Mesenteric fat pad (tissue), 1 donor: Measurements from ENCODE around the gene ZFYVE27. TPM values are rescaled to one million over a fixed set of nuclear protein-coding genes. Genes with fewer than 3 reads are reported as not detected.

ENCODE experiments used
- DNase-seq: peaks from one replicate; pipeline ENCODE4 v3.0.0-alpha.2; 2020; ENCODE audit warnings: low spot score
- total RNA-seq: library from RNA; stranded (reverse); fragmentation: NEBNext Ultra II Directional; extraction: Animal tissue kit (Norgen Biotek cat#: 25700); gene quantifications from one replicate; pipeline ENCODE4 v1.2.1, GENCODE V29; 2021
- donor health status: DM: yes; HTN: yes; CAD: no.

ZFYVE27 gene
- total RNA-seq, 1 donor from 2014 or later: 19.2 TPM

GRCh38 chr10:97766996-97767924 is 30.3 kb downstream of the ZFYVE27 start:
- no peak for DNase-seq

DNA sequence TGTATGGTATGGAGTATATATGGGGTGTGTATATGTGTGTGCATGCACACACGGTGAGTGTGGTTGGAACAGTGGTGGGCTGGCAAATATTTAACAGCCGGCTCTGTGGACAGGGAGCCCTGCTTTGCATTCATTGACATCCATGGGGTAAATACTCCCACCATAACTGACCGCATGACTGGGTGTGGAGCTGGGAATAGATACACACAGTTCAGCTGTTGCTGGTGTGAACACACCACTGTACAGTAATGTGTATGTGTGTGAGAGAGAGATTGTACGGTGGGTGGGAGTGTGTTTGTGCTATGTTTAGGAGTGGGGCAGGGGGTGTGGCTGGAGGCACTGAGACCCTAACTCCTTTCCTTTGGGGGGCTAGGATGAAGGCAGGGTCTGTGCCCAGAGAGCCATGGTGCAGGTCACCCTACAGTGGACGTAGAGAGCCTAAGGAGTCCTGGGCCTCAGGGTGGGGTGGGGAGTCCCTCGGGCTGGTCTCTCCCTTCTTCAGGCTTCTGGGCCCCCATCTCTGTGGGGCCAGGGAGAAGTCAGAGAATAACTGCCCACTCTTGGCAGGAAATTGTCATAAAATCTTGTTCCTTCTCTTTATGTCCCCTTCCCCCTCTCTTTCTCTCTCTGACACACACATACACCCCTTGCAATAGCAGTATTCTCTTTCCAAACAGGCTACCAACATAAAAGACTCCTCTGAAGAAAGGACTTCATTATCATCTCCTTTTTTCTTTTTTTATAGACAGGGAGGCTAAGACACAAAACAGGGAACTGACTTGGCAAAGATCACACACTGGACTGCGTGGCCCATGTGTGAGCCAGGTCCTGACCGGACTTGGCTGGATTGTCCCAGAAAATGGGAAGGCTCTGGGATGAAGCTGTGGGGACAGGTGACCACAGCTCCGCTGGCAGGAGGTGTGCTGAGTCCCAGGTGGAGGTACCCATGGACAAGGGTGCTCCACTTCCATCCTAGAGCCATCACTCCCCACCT is 31.7 kb downstream of the ZFYVE27 start:
- DNase-seq: no peak

DNA sequence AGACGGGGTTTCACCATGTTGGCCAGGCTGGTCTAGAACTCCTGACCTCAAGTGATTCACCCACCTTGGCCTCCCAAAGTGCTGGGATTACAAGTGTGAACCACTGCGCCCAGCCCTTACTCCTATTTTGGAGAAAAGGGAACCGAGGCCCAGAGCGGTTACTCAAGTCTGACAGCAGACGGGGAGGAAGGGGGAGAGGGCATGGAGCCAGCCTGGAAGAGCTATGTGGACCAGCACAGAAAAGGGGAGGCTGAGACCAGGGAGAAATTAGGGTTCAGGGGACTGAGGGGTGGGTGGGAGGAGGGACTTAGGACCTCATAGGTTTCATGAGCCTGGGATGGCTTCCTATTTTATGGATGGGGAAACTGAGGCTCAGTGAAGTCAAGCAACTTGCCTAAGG is 33.3 kb downstream of the ZFYVE27 start:
- DNase-seq: no peak

- DNase-seq: no peak
Observed at GRCh38 chr10:97771055-97771891, 34.3 kb downstream of the ZFYVE27 start.

DNA sequence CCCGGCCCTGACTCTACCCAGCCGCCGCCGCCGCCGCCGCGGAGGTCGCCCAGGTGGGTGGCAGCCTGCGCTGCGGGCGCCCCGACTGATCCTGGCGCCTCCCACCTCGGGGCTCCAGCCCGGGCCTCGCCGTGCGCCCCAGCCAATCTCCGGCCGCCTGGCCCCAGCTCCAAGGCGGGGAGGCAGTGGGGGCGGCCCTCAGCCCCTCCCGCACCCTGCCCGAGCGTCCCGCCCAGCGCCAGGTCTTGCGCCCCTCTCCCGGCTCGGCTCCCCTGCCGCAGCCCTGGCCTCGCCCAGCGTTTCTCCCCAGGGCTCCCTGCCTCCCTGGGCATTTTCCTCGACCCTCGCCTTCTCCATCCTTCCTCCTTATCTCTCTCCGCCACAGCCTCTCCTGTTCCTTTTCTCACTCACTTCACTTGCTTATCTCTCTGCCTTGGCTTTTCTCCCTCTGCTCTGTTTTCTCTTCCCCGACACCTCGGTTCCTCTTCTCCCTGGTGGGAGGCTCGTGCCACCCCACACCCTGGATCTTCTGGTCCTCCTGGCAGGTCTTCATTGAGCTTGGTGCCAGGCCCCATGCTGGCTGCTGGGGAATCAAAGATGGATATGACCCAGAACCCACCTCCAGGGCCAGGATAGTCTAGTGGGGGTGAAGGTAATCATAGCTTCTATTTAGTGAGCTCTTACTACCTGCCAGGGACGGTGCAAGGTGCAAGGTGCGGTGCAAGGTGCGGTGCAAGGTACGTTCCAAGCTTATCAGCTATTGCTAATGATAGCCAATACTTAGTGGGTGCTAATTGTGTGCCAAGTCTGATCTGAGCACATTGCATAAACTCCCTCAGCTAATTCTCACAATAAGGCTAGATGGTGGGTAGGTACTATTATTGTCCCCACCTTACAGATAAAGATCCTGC is 35.2 kb downstream of the ZFYVE27 start, which contains the start of gene SFRP5:
Gene SFRP5 (minus strand): TSS at position 87 of the 911 bp plus-strand sequence. CDS start 166 bp downstream, outside the sequence.
- DNase-seq: no peak

DNA sequence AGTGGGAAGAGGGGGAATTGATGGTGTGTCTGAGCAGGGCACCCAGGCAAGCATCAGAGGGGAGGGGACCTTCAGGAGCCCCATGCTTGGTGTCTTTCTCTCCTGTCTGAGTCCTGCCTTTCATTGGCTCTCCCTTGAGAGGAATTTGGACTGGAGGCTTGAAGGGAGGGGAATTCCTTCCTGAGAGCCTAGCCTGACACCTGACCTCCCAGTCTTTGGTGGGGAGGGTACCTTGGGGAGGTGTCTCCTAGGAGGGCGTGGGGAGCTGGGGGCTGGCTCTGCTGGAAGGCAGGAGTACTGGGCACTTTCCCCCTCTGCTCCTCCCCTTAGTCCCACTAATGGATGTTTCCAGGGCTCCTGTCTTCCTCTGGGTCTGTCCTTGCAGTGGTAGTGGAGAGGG is 36.2 kb downstream of the ZFYVE27 start:
- no peak for DNase-seq

DNA sequence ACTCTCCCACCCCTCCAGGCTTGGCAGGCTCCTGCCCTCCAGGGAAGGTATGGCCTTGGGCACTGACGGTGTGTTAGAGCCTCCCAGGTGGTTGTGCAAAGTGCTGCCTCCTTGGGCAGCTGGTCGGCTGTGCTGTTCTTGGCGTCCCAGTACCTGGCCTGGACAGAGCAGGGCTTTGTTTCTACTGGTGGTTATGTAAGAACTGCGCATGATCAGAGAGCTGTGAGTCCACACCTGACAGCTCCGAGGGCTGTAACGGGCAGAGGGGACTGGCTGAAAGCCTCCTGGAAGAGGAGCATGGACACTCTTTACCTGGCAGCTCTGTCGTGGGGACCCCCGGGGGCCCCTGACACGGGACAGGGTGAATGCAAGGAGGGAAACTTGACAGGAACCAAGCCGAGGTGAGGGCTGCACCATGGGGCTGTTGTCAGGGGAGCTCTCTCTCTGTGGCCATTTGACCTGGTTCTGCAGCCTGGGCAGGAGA is 37.9 kb downstream of the ZFYVE27 start:
- no peak for DNase-seq

- no peak for DNase-seq
Observed at GRCh38 chr10:97777143-97777542, 40.2 kb downstream of the ZFYVE27 start.

- DNase-seq: no peak
Observed at GRCh38 chr10:97778452-97779302, 41.7 kb downstream of the ZFYVE27 start.

GRCh38 chr10:97779492-97779891 is 42.6 kb downstream of the ZFYVE27 start:
- no peak for DNase-seq

GRCh38 chr10:97779975-97780374 is 43.0 kb downstream of the ZFYVE27 start:
- DNase-seq: no peak

DNA sequence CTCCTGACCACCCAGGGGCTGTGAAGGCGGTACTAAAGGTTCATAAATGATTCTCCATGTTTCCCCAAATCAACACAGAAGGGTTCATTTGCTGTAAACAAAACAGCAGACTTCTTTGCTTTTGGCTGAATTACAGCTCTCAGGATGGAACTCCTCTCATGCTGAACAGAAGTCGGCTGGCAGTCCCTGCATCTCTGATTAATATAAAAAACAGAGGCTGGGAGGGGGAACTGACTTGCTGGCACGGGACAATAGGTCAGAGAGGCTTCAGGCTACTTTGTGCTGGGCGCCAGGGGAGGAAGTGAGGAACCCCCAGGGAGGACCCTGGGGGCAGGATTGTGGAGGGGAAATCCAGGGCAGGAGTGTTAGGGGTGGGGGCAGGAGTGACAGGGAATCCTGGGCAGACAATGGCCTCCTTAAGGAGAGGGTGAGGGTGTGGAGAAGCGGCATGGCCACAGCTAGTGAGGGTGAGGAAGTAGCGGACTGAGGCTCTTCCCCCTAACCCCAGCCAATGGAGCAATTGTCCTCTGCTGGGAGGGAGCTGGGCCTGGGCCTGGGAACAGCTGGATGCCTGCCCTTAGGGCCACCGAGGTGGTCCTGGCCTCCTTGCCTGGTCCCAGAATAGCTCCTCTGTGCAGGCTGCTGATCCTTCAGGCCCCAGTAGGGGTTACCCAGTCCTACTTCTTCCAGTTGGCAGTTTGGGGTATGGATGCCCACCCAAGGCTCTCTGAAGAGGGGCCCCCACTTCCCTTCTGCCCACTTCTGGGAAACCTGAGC is 44.1 kb downstream of the ZFYVE27 start:
- no peak for DNase-seq

GRCh38 chr10:97781618-97782331 is 44.8 kb downstream of the ZFYVE27 start:
- DNase-seq: no peak

DNA sequence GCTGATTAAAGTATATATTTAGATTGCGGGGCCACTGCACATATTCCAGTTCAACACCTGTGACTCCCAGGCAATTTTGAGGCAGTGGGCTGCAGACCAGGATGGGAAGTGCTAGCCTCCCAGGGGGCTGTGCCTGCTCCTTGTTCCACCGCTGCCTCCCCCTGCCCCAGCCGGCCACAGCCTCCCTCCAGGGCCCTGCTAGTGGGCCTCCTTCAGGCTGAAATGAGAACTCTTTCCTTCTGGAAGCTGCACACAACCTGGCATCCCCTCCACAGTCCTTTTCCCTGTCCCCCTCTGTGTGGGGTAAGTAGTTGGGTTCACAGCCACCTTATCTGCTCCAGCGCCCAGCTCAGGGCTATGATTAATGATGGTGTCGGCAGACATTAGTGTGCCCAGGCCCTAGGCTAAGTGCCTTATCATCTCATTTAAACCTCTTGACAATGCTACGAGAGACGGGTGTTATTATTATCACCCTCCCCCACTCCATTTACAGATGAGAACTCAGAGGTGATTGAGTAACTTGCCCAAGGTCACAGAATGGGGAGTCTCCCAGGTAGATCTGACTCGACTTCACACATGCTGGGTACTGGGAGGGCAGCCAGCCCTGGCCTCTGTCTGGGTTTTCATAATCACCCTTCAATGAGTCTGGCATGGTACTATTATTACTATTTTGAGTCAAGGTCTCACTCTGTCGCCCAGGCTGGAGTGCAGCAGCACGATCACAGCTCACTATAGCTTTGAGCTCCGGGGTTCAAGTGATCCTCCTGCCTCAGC is 45.7 kb downstream of the ZFYVE27 start:
- DNase-seq: no peak

- no peak for DNase-seq
Observed at GRCh38 chr10:97784200-97784810, 47.4 kb downstream of the ZFYVE27 start.

GRCh38 chr10:97785231-97785630 is 48.3 kb downstream of the ZFYVE27 start:
- no peak for DNase-seq
